Type B pancreatic cell (in vitro differentiated cells): ENCODE measurements around the gene IQGAP3. TPM values are rescaled to one million over a fixed set of nuclear protein-coding genes. Genes with fewer than 3 reads are reported as not detected.
"Not testable (repeated sequence)": the region's sequence is repeated elsewhere in the genome, so short reads cannot be mapped to it uniquely, and the experiment has no call there.

Experiments
- DNase-seq: peaks from one replicate; pipeline ENCODE4 v3.0.0; 2021; ENCODE audit warnings: mixed read lengths; ENCODE audit not compliant: unreplicated experiment; ENCODE audit errors: extremely low spot score
- H3K27ac Mint-ChIP-seq: 2 replicates; pipeline ENCODE4 v1.8.0; 2021; ENCODE audit warnings: mild to moderate bottlenecking, mixed read lengths
- H3K27me3 Mint-ChIP-seq: 2 replicates; pipeline ENCODE4 v1.8.0; 2021; ENCODE audit warnings: mixed read lengths
- H3K36me3 Mint-ChIP-seq: 2 replicates; pipeline ENCODE4 v1.8.0; 2021; ENCODE audit warnings: mixed read lengths
- H3K4me1 Mint-ChIP-seq: one replicate; pipeline ENCODE4 v1.8.0; 2021; ENCODE audit warnings: mixed read lengths; ENCODE audit not compliant: unreplicated experiment
- H3K4me3 Mint-ChIP-seq: 2 replicates; pipeline ENCODE4 v1.8.0; 2021; ENCODE audit warnings: mild to moderate bottlenecking, mixed read lengths
- H3K9me3 Mint-ChIP-seq: 2 replicates; pipeline ENCODE4 v1.8.0; 2021; ENCODE audit warnings: mixed read lengths
- total RNA-seq: library from RNA; stranded (reverse); gene quantifications from 2 replicates; pipeline ENCODE4 v1.2.1, GENCODE V29; 2021; ENCODE audit warnings: low replicate concordance
- TF ChIP-seq, protein P1 (sequence below): fragments of 200-600 bp; sonication (generic); conservative IDR thresholded peaks from 2 replicates; pipeline ENCODE4 v1.5.0; 2021; ENCODE audit warnings: antibody characterized with exemption, mild to moderate bottlenecking

Gene IQGAP3
- total RNA-seq, 1 donor from 2014 or later, result 35.3 TPM

DNA sequence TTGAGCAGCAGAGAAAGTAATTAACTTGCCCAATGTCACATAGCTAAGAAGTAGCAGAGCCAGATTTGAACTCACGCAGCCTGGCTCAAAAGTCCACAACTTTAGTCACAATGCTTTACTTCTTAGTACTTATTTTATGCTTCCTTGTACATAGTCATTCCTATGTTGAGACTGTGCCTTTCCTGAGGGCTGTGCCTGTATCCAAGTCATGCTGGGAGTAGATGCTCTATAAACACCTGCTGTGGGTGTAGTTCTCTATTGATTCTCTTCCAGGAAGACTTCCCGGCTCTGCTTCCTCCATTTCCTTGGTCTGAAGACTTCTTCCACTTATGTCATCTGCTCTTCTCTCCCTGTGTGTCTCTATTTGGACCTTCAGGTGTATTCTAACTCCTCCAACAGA lies 16.6 kb downstream of the IQGAP3 start:
- Mint-ChIP-seq H3K9me3 (no peaks in the 10 kb centered on the region), H3K27ac (no peak overlapping the region), H3K4me1 (no peaks in the 10 kb centered on the region), H3K27me3 (no peaks in the 10 kb centered on the region), H3K4me3 (no peak overlapping the region), H3K36me3 (peaks cover 8% of the 10 kb centered on the region)
- DNase-seq, result no peak
- TF ChIP-seq, protein P1, sequence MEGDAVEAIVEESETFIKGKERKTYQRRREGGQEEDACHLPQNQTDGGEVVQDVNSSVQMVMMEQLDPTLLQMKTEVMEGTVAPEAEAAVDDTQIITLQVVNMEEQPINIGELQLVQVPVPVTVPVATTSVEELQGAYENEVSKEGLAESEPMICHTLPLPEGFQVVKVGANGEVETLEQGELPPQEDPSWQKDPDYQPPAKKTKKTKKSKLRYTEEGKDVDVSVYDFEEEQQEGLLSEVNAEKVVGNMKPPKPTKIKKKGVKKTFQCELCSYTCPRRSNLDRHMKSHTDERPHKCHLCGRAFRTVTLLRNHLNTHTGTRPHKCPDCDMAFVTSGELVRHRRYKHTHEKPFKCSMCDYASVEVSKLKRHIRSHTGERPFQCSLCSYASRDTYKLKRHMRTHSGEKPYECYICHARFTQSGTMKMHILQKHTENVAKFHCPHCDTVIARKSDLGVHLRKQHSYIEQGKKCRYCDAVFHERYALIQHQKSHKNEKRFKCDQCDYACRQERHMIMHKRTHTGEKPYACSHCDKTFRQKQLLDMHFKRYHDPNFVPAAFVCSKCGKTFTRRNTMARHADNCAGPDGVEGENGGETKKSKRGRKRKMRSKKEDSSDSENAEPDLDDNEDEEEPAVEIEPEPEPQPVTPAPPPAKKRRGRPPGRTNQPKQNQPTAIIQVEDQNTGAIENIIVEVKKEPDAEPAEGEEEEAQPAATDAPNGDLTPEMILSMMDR, result no peak

- no peak for DNase-seq
- H3K27ac Mint-ChIP-seq, result no peak overlapping the region
- no peaks in the 10 kb centered on the region for H3K9me3 Mint-ChIP-seq
- H3K4me3 Mint-ChIP-seq, result no peak overlapping the region
- H3K27me3 Mint-ChIP-seq, result no peaks in the 10 kb centered on the region
- H3K4me1 Mint-ChIP-seq, result no peaks in the 10 kb centered on the region
- TF ChIP-seq, protein P1, result no peak
- H3K36me3 Mint-ChIP-seq, result peaks cover 10% of the 10 kb centered on the region
Measured at GRCh38 chr1:156554971-156555370, 17.4 kb downstream of the IQGAP3 start.

DNA sequence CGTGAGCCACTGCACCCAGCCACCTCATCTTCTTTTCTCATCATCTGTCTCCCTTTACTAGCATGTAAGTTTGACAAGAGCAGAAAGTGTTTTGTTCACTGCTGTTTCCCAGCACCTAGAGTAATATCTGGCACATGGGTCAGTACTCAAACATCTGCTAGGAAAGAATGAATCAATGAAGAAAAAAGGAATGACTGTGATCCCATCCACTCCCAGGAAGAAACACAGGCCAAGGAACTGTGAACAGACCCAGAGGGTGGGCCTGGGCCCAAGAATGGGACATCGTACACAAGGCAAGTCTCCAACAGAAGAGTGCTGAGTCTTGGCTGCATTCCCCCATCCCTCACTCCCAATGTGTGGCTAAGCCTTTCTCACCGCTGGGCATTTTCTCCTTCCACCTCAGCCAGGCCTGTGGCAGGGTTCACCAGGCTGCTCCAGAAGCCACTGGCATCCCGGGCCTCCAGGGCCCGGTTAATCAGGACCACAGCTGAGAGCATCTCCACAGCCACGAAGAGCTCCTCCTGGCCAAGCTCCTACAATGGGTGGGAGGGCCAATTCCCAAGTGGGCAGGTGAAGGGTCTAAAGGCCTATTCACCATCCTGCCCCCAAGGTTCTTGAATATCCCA lies 18.4 kb downstream of the IQGAP3 start:
- TF ChIP-seq, protein P1, result no peak
- Mint-ChIP-seq H3K9me3 (no peaks in the 10 kb centered on the region), H3K27me3 (no peaks in the 10 kb centered on the region), H3K4me3 (no peak overlapping the region), H3K4me1 (no peaks in the 10 kb centered on the region), H3K27ac (no peak overlapping the region), H3K36me3 (peaks cover 10% of the 10 kb centered on the region)
- DNase-seq, result no peak

DNA sequence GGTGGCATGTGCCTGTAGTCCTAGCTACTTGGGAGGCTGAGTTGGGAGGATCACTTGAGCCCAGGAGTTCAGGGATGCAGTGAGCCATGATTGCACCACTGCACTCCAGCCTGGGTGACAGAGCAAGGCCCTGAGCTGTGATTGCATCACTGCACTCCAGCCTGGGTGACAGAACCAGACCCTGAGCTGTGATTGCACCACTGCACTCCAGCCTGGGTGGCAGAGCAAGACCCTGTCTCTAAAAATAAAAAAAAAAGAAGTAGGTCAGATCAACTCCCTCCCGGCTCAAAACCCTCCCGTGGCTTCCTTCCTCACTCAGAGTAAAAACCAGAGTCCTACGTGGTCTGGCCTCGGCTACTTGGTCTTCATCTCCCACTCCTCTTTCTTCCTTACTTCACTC lies 19.4 kb downstream of the IQGAP3 start:
- peaks cover 10% of the 10 kb centered on the region for H3K36me3 Mint-ChIP-seq
- H3K4me1 Mint-ChIP-seq, result not testable (repeated sequence)

GRCh38 chr1:156552518-156552917 lies 19.8 kb downstream of the IQGAP3 start:
- no peak overlapping the region for H3K27ac Mint-ChIP-seq
- H3K36me3 Mint-ChIP-seq, result peaks cover 10% of the 10 kb centered on the region

More for the DNA sequence above, 19.4 kb downstream of the IQGAP3 start:
- not testable (repeated sequence) for H3K4me3 Mint-ChIP-seq, H3K27me3 Mint-ChIP-seq, H3K27ac Mint-ChIP-seq, H3K9me3 Mint-ChIP-seq, DNase-seq

DNA sequence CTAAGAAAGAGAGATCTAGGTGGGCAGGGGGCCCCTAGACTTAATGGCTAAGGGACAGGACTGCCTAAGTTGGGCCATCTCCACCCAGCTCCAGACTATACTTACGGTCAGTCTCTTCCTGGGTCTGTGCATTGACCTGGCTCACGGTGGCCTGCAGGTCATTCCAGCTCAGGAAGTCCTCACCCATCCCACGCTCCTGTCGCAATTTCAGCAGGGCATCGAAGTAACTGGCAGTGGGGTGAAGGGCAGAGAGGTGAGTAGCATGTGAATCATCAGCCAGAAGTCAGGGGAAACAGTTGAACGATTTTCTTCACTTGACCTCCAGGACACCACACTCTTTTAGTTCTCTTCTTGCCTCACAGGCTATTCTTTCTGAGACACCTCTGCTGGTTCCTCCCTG lies 20.5 kb downstream of the IQGAP3 start:
- TF ChIP-seq, protein P1, result no peak
- Mint-ChIP-seq H3K4me3 (no peak overlapping the region), H3K27me3 (no peaks in the 10 kb centered on the region), H3K9me3 (no peaks in the 10 kb centered on the region), H3K4me1 (no peaks in the 10 kb centered on the region), H3K27ac (no peak overlapping the region), H3K36me3 (peaks cover 10% of the 10 kb centered on the region)
- no peak for DNase-seq

More at GRCh38 chr1:156552518-156552917, 19.8 kb downstream of the IQGAP3 start:
- no peak overlapping the region for H3K4me3 Mint-ChIP-seq
- DNase-seq, result no peak
- no peaks in the 10 kb centered on the region for H3K4me1 Mint-ChIP-seq
- H3K27me3 Mint-ChIP-seq, result no peaks in the 10 kb centered on the region
- no peaks in the 10 kb centered on the region for H3K9me3 Mint-ChIP-seq
- TF ChIP-seq, protein P1, result no peak
